Mucosa of descending colon (tissue), 3 donors: ENCODE data around the gene WDR93. TPM values are rescaled to one million over a fixed set of nuclear protein-coding genes. Genes with fewer than 3 reads are reported as not detected.

Experiments used
- ATAC-seq: fragments of 200-7000 bp; cut with Tn5 transposase; one replicate; pipeline ENCODE4 v1.9.1; 2020; ENCODE audit warnings: mild to moderate bottlenecking, moderate library complexity
- DNase-seq, 3 donors: peaks; one replicate each; pipeline ENCODE4 v3.0.0-alpha.2; 2020
- H3K36me3 ChIP-seq: fragments of 200-600 bp; one replicate; pipeline ENCODE4 v1.8.0; 2021; ENCODE audit warnings: low read depth, mild to moderate bottlenecking
- H3K4me1 ChIP-seq: fragments of 200-600 bp; one replicate; pipeline ENCODE4 v1.8.0; 2021; ENCODE audit warnings: low read depth, mild to moderate bottlenecking
- H3K4me3 ChIP-seq: fragments of 200-600 bp; one replicate; pipeline ENCODE4 v1.8.0; 2021; ENCODE audit warnings: mild to moderate bottlenecking
- H3K9me3 ChIP-seq: fragments of 200-600 bp; one replicate; pipeline ENCODE4 v1.8.0; 2021; ENCODE audit warnings: mild to moderate bottlenecking
- CTCF ChIP-seq: fragments of 200-600 bp; IDR thresholded peaks from one replicate; pipeline ENCODE4 v1.8.0; 2022; ENCODE audit warnings: antibody characterized with exemption, mild to moderate bottlenecking
- intact Hi-C, 2 donors: fragments of 100-400 bp; cut with DNase I in 1 of 2; cut with micrococcal nuclease in 1 of 2; formaldehyde crosslinking; loops; one replicate each; pipeline versions ENCODE4 v1.11.0 to v1.11.1; 2022; cut with DNase I, micrococcal nuclease
- total RNA-seq, 3 donors: library from RNA; stranded (reverse); fragmentation: NEBNext Ultra II Directional in 2 of 3; extraction: Animal tissue kit (Norgen Biotek cat#: 25700) in 2 of 3; gene quantifications; one replicate each; pipeline versions ENCODE4 v1.2.1 to v1.2.4, GENCODE V29; 2021 to 2023
- donor health status: DM: no; HTN: no; CAD: no; lungs with moderate emphysema.
- donor health status: DM: no; HTN: no; CAD: no.
- donor health status: DM: no; HTN: yes; CAD: no.

The WDR93 gene
- total RNA-seq, 3 donors from 2014 or later, result 0.14 TPM; not detected in 2

GRCh38 chr15:89652131-89652530 lies 38.5 kb upstream of the WDR93 start:
- Histone ChIP-seq H3K4me1 (no peaks in the 10 kb centered on the region), H3K4me3 (no peak overlapping the region), H3K36me3 (no peaks in the 10 kb centered on the region), H3K9me3 (no peaks in the 10 kb centered on the region)
- intact Hi-C loops, result no loop called here
- DNase-seq (no peak), ATAC-seq (no peak)
- no peak for TF ChIP-seq CTCF

GRCh38 chr15:89652666-89653065 lies 37.9 kb upstream of the WDR93 start:
- intact Hi-C loops, result no loop called here
- no peaks in the 10 kb centered on the region for H3K9me3 ChIP-seq
- no peaks in the 10 kb centered on the region for H3K36me3 ChIP-seq
- no peak for DNase-seq
- no peak for TF ChIP-seq CTCF
- no peaks in the 10 kb centered on the region for H3K4me1 ChIP-seq
- no peak for ATAC-seq
- H3K4me3 ChIP-seq, result no peak overlapping the region

- H3K4me1 ChIP-seq, result no peaks in the 10 kb centered on the region
- H3K36me3 ChIP-seq, result no peaks in the 10 kb centered on the region
- intact Hi-C loops, result no loop called here
- DNase-seq, result no peak
- H3K4me3 ChIP-seq, result no peak overlapping the region
- no peak for TF ChIP-seq CTCF
- no peak for ATAC-seq
- H3K9me3 ChIP-seq, result no peaks in the 10 kb centered on the region
These were observed 37.0 kb upstream of the WDR93 start for GRCh38 chr15:89653578-89653977.

- intact Hi-C loops, result no loop called here
- ATAC-seq, result no peak
These were observed 36.3 kb upstream of the WDR93 start for GRCh38 chr15:89654301-89654761.

GRCh38 chr15:89654847-89655805 lies 35.5 kb upstream of the WDR93 start, which contains the start of gene KIF7:
TSS of gene KIF7 (minus strand) at chr15:89655467. CDS start at chr15:89652930, 2,537 bp downstream.
- DNase-seq, result peak in 2 of 3 donors; percentile 20 to 60
- intact Hi-C loops, result no loop called here
- peak; percentile 78 for ATAC-seq
- Histone ChIP-seq H3K4me1 (no peaks in the 10 kb centered on the region), H3K9me3 (no peaks in the 10 kb centered on the region), H3K4me3 (peak within 1 kb of the TSS; percentile 1), H3K36me3 (no peaks in the 10 kb centered on the region)
- TF ChIP-seq CTCF, result no peak

More at GRCh38 chr15:89654301-89654761, 36.3 kb upstream of the WDR93 start:
- no peak for TF ChIP-seq CTCF
- no peaks in the 10 kb centered on the region for H3K4me1 ChIP-seq
- H3K36me3 ChIP-seq, result no peaks in the 10 kb centered on the region
- H3K4me3 ChIP-seq, result no peak overlapping the region
- peak in 1 of 3 donors; percentile 12 for DNase-seq
- H3K9me3 ChIP-seq, result no peaks in the 10 kb centered on the region
